Stimulated activated CD8-positive, alpha-beta memory T cell treated with anti-CD3 and anti-CD28 coated beads, Interleukin-4, amount 100 ng/mL, for 48 hours (primary cell): ENCODE results near the gene PRKCE.
"Not testable (repeated sequence)": the region's sequence is repeated elsewhere in the genome, so short reads cannot be mapped to it uniquely, and the experiment has no call there.

Source experiments
- DNase-seq: peaks from one replicate; pipeline ENCODE4 v3.0.0-alpha.2; 2020

PRKCE gene

DNA sequence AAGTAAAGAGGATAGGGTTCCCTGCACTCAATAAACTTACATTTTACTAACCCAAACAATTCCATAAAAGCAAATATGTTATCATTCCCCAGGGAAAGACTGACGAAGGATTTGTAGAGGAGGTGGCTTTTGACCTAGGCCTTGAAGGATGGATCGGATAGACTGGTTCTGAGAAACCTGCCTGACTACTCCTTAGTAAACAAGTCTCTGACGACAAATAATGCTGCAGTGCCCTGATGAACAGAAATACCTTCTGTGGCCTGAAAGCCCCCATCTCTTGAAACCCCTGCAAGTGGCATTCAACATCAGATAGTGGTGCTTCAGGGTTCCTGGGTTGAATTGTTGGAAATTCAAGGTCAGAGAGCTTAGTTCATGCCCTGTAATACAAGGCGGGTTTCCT lies 19.2 kb downstream of the PRKCE start:
- DNase-seq = no peak

DNA sequence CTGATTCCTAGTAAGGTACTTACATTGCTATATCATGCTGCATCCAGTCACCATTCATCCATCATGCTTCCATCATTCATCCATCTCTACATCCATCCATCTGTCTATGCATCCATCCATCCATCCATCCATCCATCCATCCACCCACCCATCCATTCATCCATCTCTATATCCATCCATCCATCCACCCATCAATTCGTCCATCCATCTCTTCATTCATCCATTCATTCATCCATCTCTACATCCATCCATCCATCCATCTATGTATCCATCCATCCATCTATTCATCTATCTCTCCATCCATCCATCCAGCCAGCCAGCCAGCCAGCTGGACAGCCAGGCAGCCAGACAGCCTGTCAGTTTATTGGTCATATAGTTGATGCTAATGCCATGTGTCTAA lies 20.7 kb downstream of the PRKCE start:
- DNase-seq = no peak

DNA sequence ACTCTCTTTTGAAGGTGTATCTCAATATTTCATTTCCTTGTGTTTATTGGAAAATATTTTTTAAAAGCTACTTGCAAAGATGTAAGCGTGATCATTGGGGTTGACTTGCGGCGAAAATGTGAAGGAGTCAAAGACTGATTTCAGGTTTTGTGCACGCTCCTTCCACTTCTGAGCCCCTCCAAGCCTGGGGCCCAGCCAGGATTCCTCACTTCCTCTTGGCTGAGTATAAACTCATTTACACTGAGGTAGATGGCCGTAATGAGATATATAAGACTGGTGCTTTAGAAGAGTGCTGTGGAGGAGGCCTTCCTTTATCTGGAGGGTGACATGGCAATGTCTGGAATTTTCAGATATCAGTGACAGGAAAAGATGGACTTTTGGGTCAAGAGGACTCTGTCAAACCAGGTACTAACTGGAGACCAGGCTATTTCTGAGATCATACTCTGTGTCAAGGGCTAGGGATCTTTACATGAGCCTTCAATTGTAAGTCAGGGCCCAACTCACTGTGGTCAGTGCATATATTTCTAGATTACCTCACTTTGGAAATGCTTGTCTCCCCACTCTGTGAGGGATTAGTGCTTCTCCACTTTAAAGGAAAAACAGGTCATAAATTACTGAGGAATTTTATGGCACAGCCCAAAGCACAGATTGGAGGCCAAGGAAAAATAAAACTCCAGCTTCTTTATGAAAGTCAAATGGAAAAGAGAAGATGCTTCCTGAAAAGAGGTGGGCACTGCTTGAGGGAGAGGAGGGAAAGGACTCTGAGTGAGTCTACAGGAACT lies 22.8 kb downstream of the PRKCE start:
- DNase-seq = no peak

DNA sequence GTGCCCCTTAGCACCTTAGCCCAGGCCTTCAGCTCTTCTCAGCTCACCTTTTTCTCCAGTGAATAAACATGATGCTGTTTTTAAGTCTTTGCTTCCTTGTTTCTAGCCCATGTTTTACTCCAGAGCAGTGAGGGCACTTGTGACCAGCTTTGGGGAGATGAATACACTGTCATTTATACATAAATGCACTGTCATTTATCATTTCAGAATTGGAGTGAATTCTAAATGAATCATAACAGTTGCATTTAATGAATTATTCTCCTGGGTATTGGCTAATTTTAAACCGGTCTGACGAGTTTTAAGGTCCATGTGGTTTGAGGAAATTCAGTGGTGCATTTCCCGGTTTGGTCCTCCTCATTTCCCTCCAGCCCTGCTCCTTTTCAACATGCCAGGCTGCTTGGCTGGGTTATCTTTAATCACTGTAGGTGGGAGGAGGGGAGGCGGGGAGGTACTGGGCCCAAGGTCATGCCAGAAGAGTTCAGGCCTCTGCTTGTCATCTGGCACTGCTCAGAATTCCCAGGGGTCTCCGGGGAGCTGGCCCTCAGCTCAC lies 23.9 kb downstream of the PRKCE start:
- no peak for DNase-seq

DNA sequence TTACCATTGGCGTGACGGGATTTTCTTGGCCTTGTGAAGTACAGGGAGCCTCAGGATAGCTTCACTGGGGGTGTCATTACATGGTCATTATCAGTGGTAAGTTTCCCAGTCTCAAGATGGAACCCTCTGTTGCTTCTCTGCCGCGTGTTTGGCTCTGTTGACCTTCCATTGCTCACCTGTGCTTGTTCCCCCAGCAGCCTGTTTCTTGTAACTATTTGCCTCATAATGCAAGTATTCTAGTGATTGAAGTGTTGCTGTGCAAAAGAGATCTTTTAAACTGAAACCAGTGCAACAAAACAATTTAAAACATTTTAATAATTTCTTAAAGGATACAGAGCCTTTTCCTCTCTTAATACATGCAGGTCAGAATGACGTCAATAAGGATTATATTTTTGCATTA lies 24.6 kb downstream of the PRKCE start:
- DNase-seq = no peak

DNA sequence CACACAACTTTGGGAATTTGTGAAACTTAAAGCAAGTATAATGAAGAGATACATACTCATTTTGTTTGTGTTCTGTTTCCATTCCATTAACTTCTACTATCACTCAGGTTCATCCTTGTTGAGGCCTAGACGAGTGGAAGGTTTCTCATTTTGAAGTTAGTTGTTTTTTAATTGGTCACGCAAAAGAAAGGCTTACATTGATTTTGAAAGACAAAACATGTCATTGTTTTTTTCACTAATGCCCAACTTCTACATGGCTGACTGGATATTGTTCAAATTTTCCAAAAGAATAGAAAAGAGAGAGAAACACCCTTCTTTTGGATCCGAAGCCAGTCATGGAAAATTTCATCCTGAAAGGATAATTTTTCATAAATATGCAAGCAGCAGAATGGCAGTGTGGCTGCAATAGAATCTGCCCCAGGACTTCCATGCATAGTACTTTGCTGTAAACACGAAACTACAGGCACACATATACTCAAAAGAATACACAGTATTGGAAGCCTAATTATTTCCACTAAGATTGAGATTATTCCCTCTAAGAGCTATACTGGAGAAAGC lies 27.4 kb downstream of the PRKCE start:
- no peak for DNase-seq

DNA sequence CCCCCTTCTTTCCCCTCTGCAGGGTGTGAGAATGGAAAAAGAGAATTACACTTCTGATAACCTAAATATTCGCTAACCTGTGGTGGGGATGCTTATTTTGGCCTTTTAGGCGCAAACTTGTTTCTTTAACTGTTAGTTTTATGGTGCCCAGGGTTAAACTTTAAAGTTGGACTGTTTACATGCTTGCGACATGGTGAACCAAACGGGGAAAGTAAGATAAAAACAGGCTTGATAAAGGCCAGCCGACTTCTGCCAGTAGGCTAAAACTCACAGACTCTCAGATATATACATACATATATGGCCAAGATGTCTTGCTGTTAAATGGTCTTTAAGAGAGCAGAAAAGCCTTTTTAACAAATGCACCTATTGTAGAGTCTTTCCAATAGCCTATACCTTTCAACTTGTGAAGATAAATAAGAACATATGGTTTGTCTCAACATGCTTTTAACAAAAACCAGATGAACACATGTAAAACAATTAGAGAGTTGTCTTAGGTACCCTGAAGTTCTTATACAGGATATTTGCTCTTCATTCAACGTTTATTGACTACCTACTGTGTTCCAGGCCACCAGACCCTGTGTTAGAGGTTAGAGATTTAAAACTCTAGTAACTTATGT lies 29.0 kb downstream of the PRKCE start:
- no peak for DNase-seq

DNA sequence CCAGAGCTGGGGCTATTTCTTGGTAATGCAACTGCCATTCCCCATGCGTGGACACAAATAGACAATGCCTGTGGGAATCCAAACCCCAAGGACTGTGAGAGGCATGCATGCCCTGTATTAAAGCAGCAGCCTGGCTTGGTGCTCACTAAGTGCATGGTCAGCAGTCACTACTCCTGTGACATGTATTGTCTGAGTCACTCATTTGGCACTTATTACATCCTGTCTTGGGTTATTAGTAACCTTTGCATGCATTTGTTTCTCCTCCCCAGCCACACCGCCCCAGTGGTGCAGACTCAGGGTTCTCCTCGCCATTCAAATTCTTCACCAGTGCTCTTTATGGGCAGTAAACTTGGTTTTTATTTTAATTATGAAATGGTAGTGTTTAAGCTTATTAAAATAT lies 30.2 kb downstream of the PRKCE start:
- DNase-seq = no peak

DNA sequence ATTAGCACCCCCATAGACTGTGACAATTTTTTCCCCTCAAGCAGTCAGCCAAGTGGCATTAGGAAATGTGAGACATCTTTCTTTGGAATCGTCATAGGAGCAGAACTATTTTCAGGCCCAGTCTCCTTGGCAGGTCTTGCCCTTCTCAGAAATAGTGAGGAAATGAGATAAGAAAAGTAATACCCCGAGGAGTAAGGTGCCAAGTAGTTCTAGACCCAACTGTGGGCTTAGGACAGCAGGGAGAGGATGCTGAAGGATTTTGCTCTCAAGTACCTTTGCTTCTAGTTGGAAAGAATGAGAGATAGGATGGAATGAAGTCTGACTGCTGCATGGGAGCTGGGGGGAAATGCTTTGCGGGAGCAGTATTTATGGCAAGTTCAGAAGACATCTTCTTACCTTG lies 31.8 kb downstream of the PRKCE start:
- DNase-seq = no peak

DNA sequence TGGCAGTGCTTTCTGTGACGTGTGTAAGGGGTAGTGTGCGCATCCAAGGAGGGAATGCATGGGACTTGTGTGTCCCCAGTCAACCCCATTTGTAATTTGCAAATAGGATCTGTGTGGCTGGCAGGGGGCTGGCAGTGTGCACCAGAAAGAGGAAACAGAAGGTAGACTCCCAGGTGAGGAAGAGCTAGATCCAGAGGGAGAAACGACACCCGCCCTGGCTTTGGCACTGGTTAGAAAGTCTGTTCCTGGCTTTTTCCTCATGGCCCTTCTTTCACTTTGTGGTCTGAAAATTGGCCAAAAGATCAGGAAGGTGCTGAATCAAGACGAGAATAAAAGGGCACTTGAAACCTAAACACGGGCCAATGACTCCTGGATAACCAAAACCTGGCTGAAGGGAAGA lies 33.3 kb downstream of the PRKCE start:
- DNase-seq = no peak

DNA sequence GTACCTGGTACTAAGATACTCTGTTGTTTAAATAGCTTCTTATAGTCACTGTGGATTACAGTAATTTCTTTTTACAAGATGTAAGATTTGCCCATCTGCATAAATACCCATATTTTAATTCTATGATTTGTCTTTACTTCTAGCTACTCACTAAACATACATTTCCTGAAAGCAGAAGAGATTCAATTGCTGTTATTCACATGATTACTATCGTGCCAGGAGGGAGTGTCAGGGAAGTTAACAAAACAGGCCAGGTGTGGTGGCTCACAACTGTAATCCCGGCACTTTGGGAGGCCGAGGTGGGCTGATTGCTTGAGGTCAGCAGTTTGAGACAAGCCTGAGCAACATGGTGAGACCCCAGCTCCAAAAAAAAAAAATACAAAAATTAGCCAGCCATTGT lies 33.8 kb downstream of the PRKCE start:
- DNase-seq = no peak

DNA sequence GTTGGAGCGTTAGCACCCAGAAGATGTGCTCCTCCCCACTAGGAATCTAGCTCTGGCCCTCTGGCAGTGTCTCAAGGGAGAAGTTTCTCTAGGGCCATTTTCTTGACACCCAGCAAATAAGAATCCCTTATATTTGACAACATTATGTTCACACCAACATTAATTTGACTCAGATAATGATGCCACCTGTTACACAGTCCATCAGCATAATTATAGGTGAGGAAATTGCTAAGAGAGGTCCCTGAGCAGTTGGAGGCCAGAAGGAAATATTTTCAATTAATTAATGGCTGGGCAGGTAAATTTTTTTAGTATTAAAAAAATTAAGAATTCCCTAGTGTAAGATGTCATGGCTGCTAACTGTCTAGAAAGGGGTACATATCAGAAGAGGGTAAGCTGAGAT lies 36.5 kb downstream of the PRKCE start:
- DNase-seq = no peak

DNA sequence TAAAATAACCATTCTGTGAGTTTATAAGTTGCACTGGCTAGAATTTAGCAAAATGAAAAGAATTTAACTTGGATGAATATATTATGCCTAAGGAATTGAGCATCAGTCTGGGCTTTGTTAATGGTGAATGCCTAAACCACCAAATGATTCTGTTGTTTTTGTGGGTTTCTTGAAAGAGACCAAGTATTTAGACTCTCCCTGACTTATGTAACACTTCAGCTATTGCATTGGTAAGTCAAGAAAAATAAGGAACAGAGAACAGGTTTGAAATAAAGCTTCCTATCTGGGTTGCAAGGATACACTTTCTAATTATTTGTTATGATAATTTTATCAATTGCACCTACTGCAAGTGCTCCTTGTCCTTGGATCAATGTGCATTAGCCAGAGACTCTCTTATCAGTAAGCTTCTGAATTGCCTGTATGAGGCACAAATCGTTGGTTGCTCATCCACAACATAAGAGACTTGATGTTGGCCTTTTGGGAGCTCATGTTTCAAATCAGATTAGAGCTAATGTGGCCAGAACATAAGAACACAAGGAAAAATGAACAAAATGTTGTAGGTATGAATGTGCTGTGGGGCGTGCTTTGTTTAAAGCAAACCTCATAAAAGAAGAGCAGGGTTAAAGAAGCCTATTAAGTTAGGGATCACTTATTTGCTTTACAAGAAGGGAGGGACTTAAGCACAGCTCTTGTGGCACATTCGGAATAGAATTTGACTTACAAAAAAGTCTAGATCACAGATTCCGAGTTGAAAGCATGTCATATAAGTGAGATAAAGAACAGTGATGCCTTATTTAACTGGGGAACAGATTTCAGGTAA lies 37.2 kb downstream of the PRKCE start:
- no peak for DNase-seq

DNA sequence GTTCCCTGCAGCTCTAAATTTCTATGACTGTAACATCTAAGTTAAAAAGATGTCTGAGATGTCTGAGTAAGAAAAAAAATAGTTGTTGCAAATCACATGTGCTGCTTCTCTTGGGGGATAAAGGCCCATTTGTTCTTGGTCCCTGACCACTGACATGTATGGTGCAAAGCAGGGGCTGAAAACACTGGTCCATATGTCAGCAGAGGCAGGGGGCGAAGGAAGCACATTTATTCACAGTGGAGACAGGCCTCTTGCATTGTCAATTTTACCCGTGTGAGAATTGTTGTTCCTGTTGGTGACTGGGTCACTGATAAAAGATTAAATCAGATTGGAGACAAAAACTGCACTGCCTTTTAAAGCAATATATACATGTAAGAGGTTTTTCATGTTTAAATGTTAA lies 38.8 kb downstream of the PRKCE start:
- DNase-seq = no peak

DNA sequence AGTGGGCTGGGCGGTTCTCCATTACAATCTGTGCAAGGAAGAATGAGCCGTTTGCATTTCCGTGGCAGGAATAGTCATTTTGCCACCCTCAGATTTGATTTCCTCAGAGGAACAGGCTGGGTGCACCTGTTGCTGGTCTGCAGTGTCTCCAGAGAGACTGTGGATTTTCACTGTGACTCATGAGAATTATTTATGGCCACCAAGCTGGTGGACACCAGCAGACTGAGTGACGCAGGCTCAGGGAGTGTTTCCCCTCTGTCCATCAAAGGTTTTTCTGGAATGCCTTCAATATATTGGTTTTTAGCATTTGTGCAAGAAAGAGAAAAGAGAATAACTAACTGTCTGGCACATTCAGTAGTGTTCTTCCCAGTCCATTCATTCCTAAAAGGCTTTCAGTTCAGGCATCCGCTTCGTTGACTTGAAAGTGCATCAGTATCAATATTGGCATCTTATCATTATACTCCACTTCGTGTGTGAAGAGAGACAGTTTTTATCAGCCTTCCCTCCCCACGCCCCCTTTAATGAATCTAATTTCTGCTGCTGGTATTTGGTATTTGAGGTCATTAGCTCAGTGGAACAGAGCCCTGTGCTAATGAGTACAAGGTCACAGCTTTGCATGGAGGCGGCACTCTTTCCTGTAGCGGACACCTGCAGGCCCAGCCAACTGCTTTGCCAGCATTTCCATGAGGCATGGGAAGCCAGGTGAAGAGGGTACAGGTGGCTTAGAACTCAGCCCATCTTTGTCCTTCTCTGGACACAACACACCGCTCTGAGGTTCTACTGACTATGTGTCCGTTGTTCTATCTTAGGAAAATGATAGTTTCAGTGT lies 39.9 kb downstream of the PRKCE start:
- DNase-seq = no peak

DNA sequence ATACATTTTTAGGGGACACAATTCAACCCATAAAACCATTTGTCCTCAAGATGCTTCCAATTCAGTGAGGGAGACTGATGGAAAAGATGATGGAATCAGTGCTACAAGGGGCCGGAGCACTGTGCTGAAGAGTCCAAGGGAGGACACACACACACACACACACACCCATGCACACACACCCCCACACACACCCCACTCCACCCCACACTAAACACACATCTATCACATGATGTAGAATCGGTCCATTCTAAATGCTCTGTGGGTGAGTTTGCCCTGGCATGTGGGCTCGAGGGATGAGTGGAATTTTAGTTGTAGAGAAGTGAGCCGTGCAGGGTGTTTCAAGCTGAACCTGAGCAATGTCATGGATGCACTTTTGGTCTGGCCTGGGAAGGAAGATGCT lies 41.1 kb downstream of the PRKCE start:
- DNase-seq = no peak

DNA sequence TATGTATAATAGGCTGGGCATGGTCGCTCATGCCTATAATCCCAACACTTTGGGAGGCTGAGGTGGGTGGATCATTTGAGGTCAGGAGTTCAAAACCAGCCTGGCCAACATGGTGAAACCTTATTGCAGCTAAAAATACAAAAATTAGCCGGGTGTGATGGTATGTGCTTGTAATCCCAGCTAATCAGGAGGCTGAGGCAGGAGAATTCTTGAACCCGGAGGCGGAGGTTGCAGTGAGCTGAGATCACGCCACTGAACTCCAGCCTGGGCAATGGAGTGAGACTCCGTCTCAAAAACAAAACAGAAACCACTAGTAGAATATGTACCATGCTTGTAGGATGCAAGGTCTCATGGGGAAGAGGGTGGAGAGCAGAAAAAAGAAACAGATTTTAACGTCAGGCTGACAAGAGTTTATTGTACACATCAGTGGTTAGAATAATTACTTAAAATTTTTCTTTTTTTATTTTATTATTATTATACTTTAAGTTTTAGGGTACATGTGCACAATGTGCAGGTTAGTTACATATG lies 44.1 kb downstream of the PRKCE start:
- not testable (repeated sequence) for DNase-seq

DNA sequence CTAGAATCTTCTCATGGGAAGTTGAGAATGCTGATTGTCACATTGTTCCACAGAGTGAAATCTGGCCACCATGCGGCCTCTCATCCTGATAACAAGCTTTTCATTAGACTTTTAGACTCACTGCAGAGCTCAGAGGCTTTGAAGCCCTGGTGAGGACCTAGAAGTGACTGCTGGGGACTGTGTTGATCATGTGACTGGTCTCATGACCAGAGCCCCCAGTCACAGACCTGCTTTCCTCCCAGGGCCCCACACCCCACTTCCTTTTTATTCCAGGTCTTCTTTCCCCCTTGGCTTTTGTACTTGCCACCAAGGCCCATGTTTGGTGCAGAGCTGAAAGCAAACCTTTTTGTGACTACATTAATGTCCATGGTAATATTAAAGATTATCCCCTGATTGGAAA lies 45.2 kb downstream of the PRKCE start:
- DNase-seq = no peak

DNA sequence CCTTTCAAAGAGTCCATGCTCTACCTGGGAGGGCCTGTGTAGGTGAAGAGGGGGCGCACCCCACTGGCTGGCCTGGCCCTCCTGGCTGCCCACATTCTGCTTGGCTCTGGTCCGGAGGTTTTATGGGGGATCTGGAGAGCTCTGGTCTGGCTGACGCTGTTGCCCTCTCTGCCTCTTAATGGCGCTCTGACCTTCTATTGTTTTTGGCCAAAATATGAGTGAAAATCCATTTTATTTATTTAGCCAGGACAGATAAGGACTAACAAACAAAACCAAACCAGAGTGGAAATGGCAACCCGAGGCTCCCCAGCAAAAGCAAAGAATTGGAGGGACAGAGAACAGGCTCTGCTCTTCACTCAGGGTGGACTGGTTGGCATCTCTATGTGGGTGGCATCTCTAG lies 45.7 kb downstream of the PRKCE start:
- DNase-seq = no peak

DNA sequence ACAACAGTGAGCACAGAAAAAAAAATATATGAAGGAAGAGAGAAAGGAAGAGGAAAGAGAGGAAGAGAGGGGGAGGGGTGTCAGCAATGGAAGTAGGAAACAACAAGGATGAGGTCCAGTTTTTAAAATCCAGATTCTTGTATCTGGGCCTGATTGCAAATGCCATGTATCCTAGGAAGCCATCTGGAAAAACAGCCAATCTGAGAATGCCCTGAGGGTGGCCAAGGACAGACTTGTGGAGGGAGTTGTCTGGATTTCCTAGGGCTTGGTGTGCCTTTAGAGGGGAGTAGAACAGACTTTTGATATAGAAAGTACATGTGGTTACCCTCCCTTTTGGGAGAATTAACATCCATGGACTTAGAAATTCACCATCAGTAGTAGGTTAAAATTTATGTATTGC lies 47.1 kb downstream of the PRKCE start:
- DNase-seq = no peak

DNA sequence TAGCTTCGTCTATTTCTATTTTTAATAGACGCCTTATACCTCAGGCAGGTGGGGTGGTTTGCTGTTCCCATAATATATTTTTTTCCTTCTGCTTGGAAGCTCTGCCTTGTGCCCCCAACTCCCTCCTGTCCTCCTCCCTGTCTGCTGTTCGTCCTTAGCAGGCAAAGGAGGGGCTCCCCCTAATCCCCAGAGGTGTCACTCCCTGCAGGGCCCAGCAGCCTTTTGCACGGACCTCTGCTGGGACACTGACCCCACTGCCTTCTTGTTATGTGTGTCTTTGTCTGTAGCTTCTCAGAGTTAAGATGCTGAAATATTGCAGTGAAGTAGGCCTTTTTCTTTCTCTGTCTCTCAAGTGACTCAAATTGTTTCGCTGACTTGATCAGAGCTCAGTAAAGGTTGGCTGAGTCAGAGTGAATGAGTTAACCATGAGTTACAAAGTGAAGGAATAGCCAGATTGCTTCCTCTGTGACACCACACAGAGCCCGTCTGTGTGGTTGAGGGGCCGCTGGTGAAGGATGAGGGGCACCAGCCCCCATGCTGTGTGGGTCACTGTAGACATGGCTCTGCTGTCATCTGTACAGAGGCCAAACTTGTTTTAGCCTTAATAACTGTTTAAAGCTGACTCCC lies 47.7 kb downstream of the PRKCE start:
- DNase-seq = peak; percentile 39
